Activated CD4-positive, alpha-beta T cell treated with anti-CD3 and anti-CD28 coated beads, Interleukin-2, amount 10 ng/mL, durations not matched to agents 7 days and 5 days (primary cell): ENCODE data around the gene RNF14. TPM values are rescaled to one million over a fixed set of nuclear protein-coding genes. Genes with fewer than 3 reads are reported as not detected.
A peak's percentile ranks its signal among the peaks of the same experiment; 100 is the strongest.

Experiments used
- CTCF ChIA-PET: fragments of 350-600 bp; sonication (Branson Sonifier 250); formaldehyde crosslinking; loops from one replicate; lab custom pipeline; 2021; ENCODE audit warnings: antibody characterized with exemption; lab: Charles Lee
- POLR2A ChIA-PET: fragments of 350-600 bp; sonication (Branson Sonifier 250); formaldehyde crosslinking; loops from one replicate; lab custom pipeline; 2021; ENCODE audit warnings: antibody characterized with exemption; lab: Charles Lee
- DNase-seq: peaks from one replicate; pipeline ENCODE4 v3.0.0-alpha.2; 2020
- H3K27ac Mint-ChIP-seq: one replicate; pipeline ENCODE4 v1.8.0; 2021; ENCODE audit warnings: mild to moderate bottlenecking, moderate library complexity, mixed read lengths
- H3K27me3 Mint-ChIP-seq: one replicate; pipeline ENCODE4 v1.8.0; 2021; ENCODE audit warnings: mixed read lengths
- H3K36me3 Mint-ChIP-seq: one replicate; pipeline ENCODE4 v1.8.0; 2021; ENCODE audit warnings: low read depth, mixed read lengths
- H3K4me1 Mint-ChIP-seq: one replicate; pipeline ENCODE4 v1.8.0; 2021; ENCODE audit warnings: mixed read lengths
- H3K4me3 Mint-ChIP-seq: one replicate; pipeline ENCODE4 v1.8.0; 2021; ENCODE audit warnings: mild to moderate bottlenecking, moderate library complexity, mixed read lengths
- H3K9me3 Mint-ChIP-seq: one replicate; pipeline ENCODE4 v1.8.0; 2021; ENCODE audit warnings: mixed read lengths
- total RNA-seq, 2 experiments: library from RNA; stranded (reverse); gene quantifications; one replicate each; pipeline ENCODE4 v1.2.3, GENCODE V29; 2021

RNF14 gene
- total RNA-seq, 2 experiments from 2014 or later, result 28.8 to 33.7 TPM

DNA sequence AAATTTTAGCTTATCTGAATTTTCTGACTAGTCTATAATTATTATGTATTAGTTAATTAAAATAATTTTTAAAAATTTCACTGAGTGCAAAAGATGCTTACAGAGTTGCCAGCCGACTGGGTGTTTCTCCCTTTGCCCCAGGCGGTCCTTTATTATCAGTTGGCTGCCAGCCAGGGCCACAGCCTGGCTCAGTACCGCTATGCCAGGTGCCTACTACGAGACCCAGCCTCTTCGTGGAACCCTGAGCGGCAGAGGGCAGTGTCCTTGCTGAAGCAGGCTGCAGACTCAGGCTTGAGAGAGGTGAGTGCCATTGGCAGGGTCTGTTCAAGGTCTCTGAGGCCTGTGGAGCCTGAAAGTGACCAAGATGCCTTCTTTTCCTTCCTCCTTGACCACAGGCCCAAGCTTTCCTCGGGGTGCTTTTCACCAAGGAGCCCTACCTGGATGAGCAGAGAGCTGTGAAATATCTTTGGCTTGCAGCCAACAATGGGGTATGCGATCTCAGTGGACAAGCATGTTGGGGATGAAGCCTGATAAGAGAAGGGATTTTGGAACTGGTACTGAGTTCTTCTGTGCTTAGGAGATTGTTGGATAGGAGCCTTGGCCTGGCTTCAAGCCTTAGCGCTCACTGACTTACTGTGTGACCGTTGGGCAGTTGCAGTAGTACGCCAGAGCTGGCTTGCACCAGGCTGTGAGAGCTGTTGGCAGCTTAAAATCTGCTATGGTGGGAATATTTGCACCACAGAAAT is 34.6 kb upstream of the RNF14 start:
- Mint-ChIP-seq H3K27me3 (no peaks in the 10 kb centered on the region), H3K27ac (no peak overlapping the region), H3K4me3 (no peak overlapping the region), H3K36me3 (peaks cover 38% of the 10 kb centered on the region), H3K9me3 (no peaks in the 10 kb centered on the region), H3K4me1 (no peaks in the 10 kb centered on the region)
- CTCF ChIA-PET, result interaction anchor here (1.2 to 1.8 kb wide), 2 partner anchors 10 to 26 kb away, joined by 3 to 6 read pairs; partner anchors contain the start of gene DELE1
- POLR2A ChIA-PET, result no interaction called here
- DNase-seq, result no peak

DNA sequence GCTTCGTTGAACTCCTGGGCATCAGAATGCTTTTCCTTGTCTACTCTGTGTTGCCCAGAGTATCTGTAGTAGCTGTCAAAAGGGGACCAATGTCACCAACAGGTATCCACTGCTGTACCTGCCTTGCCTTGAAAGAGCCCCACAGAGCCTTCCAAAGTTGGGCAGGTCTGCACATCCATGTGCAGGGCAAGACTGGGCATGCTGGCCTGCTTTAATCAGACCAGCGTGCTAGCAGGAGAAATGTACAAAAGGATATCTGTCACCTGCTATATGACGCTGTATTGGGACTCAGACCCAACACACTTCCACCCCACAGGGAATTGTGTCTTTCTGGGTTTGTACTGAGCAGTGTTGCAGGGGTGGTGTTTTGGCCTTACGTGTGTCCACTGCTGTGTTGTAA is 33.4 kb upstream of the RNF14 start:
- H3K27ac Mint-ChIP-seq, result no peak overlapping the region
- H3K4me3 Mint-ChIP-seq, result no peak overlapping the region
- CTCF ChIA-PET, result no interaction called here
- POLR2A ChIA-PET, result no interaction called here
- no peaks in the 10 kb centered on the region for H3K27me3 Mint-ChIP-seq
- H3K9me3 Mint-ChIP-seq, result no peaks in the 10 kb centered on the region
- H3K4me1 Mint-ChIP-seq, result peaks cover 3% of the 10 kb centered on the region
- DNase-seq, result no peak
- peaks cover 44% of the 10 kb centered on the region for H3K36me3 Mint-ChIP-seq

DNA sequence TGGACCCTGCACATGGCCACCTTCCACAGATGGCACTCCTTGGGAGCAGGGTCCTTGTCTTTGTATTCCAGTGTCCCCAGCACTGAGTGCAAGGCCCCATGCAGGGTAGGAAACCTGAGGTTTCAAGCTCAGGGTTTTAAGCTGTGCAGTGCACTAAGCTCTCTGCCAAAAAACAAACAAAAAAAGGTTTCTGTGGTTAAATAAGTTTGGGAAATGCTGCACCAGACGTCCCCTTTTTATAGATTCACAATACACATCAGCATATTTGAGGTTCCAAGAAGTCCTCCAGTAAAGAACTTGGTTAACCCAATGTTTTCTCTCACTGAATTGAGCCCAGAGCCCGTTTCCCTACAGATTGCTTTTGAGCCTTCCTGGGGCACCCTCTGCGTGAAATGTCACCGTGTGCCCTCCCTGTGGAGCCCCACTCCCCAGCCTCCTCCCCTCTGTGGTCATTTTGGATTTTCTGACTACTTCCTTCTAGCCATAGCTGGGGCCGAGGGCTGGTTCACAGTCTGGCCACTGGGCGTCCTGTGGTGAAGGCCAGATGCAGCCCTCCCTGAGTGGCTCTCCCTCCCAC is 28.1 kb upstream of the RNF14 start:
- H3K4me3 Mint-ChIP-seq, result no peak overlapping the region
- no peaks in the 10 kb centered on the region for H3K9me3 Mint-ChIP-seq
- ChIA-PET CTCF (interaction anchor here (0.6 to 11.2 kb wide), 9 partner anchors 10 to 249 kb away, joined by 3 to 93 read pairs (median 5); partner anchors contain the start of genes DELE1, PCDH12 and RNF14), POLR2A (no interaction called here)
- DNase-seq, result no peak
- no peaks in the 10 kb centered on the region for H3K27me3 Mint-ChIP-seq
- H3K4me1 Mint-ChIP-seq, result peaks cover 12% of the 10 kb centered on the region
- H3K36me3 Mint-ChIP-seq, result peaks cover 18% of the 10 kb centered on the region
- H3K27ac Mint-ChIP-seq, result peak overlapping the region; percentile 66

DNA sequence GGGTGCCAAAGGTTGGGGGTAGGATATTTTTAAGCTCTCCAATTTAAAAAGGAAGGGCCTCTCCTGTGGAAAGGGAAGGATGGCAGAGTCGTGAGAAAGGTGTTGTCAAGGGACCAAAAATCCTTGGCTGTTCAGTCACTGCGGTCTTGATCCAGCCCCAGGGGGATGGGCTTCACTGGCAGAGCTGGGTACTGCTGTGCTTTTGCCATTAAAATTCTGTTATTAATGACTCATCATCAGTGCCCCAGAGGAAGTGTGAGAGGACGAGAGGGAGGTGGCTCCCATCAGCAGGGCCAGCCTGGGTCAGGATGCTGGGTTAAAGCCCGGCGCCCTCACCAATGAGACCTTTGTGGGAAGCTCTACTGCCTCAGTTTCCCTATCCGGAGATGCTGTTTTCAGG is 27.6 kb upstream of the RNF14 start:
- Mint-ChIP-seq H3K27me3 (no peaks in the 10 kb centered on the region), H3K4me1 (peaks cover 12% of the 10 kb centered on the region), H3K36me3 (peaks cover 15% of the 10 kb centered on the region), H3K9me3 (no peaks in the 10 kb centered on the region), H3K27ac (no peak overlapping the region), H3K4me3 (no peak overlapping the region)
- CTCF ChIA-PET, result interaction anchor here (1.1 to 11.2 kb wide), 7 partner anchors 10 to 250 kb away, joined by 3 to 93 read pairs (median 6); partner anchors contain the start of genes DELE1, PCDH12 and RNF14
- no peak for DNase-seq
- POLR2A ChIA-PET, result no interaction called here

DNA sequence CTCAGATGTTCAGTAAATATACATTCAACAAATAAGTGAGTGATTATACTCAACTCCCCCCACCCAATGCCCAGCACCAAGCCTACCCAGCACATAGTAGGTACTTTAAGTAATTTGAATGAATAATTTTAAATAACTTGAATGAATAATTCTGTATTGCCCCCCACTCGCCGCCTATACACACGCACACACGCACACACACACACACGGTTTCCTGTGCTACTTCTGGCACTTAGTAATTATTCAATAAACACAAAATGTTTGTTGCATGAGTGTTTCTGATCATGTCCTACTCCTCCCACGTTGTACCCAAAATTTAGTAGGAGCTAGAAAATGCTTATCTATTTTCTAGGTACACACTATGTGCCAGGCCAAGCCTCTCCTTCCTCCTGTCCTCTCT is 27.1 kb upstream of the RNF14 start:
- POLR2A ChIA-PET, result no interaction called here
- CTCF ChIA-PET, result interaction anchor here (0.6 to 11.2 kb wide), 9 partner anchors 9 to 275 kb away, joined by 3 to 93 read pairs (median 5); partner anchors contain the start of genes DELE1, PCDH12 and RNF14
- no peak overlapping the region for H3K4me3 Mint-ChIP-seq
- no peaks in the 10 kb centered on the region for H3K27me3 Mint-ChIP-seq
- DNase-seq, result no peak
- peaks cover 12% of the 10 kb centered on the region for H3K4me1 Mint-ChIP-seq
- H3K27ac Mint-ChIP-seq, result peak overlapping the region; percentile 16
- peaks cover 15% of the 10 kb centered on the region for H3K36me3 Mint-ChIP-seq
- no peaks in the 10 kb centered on the region for H3K9me3 Mint-ChIP-seq

DNA sequence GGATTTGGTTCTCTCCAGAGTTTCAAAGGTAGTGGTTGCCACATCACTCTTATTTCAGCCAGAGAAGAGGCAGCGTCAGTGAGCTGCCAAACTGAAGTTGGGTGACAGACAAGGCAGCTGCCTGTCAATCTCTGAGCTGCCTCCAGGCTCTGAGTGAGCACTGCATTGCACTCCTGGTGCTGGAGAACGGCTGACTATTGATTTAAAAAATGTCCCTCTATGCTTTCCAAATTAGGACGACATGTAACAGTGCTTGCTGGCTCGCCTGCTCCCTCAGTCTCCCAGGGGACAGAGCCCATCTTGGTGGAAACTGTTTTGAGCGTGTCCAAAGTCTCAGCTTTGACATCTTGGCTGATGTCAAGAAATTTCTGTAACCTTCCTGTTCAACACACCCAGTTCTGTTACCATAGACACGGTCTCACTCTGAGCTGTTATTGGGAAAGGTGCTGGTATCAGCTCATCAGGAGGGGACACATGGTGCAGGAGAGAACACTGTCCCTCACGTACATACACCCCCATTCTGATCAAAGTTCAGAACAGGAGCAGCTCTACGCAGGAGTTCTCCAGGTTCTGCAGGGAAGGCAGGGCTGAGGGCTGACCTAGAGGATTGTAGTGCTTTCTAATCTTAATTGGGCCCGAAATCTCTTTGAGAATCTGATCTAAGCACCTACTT is 26.6 kb upstream of the RNF14 start:
- ChIA-PET CTCF (interaction anchor here (0.6 to 11.2 kb wide), 4 partner anchors 12 to 275 kb away, joined by 3 to 93 read pairs (median 6); partner anchors contain the start of gene PCDH12), POLR2A (no interaction called here)
- DNase-seq, result no peak
- Mint-ChIP-seq H3K4me1 (peaks cover 12% of the 10 kb centered on the region), H3K9me3 (no peaks in the 10 kb centered on the region), H3K36me3 (peaks cover 13% of the 10 kb centered on the region), H3K27ac (peak overlapping the region; percentile 16), H3K4me3 (no peak overlapping the region), H3K27me3 (no peaks in the 10 kb centered on the region)

DNA sequence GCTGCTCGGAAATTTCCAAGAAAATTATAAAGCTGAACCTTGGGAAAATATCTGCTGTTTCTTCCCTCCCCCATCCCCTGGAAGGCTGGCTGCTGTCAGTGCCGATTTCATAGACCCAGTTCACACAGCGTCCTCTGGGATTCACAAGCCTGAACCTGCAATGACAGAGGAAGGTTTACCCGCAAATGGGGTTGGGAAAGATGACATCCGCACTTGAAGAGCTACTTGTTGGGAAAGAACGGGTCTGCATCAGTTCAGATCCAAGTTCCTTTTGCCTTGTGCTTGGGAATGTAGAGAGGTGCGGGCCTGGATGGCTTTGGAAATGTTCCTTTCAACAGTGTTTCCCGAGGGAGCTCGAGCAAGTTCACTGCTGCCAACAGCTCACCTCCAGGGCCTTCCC is 24.8 kb upstream of the RNF14 start:
- H3K4me3 Mint-ChIP-seq, result no peak overlapping the region
- ChIA-PET CTCF (interaction anchor here (0.9 to 11.2 kb wide), 3 partner anchors 12 to 261 kb away, joined by 3 to 93 read pairs (median 4); partner anchors contain the start of gene PCDH12), POLR2A (no interaction called here)
- peaks cover 7% of the 10 kb centered on the region for H3K36me3 Mint-ChIP-seq
- peaks cover 12% of the 10 kb centered on the region for H3K4me1 Mint-ChIP-seq
- no peaks in the 10 kb centered on the region for H3K27me3 Mint-ChIP-seq
- no peaks in the 10 kb centered on the region for H3K9me3 Mint-ChIP-seq
- no peak for DNase-seq
- no peak overlapping the region for H3K27ac Mint-ChIP-seq

DNA sequence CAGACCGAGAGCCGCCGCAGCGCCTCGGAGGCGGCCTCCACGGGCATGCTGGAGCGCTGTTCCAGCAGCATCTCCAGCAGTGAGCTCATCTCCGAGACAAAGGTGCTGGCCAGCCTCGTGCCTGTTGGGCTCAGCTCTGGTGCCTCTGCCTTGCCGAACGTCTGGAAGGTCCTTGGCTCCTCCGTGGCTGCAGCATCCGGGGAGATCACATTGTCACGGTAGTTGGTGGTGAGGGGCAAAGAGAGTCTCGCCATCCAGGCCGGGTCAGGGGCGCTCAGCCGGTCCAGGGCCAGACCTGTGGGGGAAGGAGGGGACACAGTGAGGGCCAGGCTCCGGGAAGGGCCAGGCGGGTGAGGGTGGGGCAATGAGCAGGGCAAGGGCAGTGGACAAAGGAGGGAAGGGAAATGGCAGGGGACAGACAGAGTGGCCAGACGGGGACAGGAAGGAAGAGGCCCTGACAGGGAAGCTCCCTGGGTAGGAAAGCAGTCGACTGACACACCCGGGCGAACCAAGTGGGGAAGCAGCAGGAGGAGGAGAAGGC is 23.3 kb upstream of the RNF14 start:
- H3K9me3 Mint-ChIP-seq, result no peaks in the 10 kb centered on the region
- no peak overlapping the region for H3K27ac Mint-ChIP-seq
- peaks cover 13% of the 10 kb centered on the region for H3K4me1 Mint-ChIP-seq
- H3K27me3 Mint-ChIP-seq, result no peaks in the 10 kb centered on the region
- DNase-seq, result no peak
- no peaks in the 10 kb centered on the region for H3K36me3 Mint-ChIP-seq
- POLR2A ChIA-PET, result no interaction called here
- CTCF ChIA-PET, result interaction anchor here (1.1 to 11.2 kb wide), 4 partner anchors 13 to 193 kb away, joined by 3 to 93 read pairs (median 8); partner anchors contain the start of genes PCDH12 and RNF14
- no peak overlapping the region for H3K4me3 Mint-ChIP-seq

DNA sequence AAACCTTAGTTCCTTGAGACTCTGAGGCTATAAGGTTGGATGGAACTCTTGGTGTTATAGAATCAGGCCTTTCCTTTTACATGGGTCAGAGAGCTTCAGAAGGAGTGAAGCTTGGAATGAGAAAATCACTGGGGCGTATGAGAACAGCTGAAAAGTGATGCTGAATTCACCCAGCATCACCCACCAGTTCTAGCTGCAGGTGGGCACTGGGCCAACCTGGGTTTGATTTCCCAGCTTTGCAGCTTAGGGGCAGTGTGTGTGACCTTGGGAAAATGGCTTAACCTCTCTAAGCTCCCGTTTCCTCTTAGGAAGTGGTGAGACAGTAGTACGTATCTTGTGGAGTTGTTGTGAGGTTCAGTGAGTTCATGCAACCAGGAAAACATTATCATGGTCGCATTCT is 21.6 kb upstream of the RNF14 start:
- POLR2A ChIA-PET, result no interaction called here
- Mint-ChIP-seq H3K27me3 (no peaks in the 10 kb centered on the region), H3K27ac (no peak overlapping the region), H3K9me3 (no peaks in the 10 kb centered on the region), H3K4me1 (peaks cover 21% of the 10 kb centered on the region), H3K36me3 (no peaks in the 10 kb centered on the region), H3K4me3 (no peak overlapping the region)
- no peak for DNase-seq
- CTCF ChIA-PET, result interaction anchor here (1.0 to 11.2 kb wide), 5 partner anchors 8 to 255 kb away, joined by 3 to 93 read pairs (median 5); partner anchors contain the start of genes PCDH1, PCDH12 and RNF14

DNA sequence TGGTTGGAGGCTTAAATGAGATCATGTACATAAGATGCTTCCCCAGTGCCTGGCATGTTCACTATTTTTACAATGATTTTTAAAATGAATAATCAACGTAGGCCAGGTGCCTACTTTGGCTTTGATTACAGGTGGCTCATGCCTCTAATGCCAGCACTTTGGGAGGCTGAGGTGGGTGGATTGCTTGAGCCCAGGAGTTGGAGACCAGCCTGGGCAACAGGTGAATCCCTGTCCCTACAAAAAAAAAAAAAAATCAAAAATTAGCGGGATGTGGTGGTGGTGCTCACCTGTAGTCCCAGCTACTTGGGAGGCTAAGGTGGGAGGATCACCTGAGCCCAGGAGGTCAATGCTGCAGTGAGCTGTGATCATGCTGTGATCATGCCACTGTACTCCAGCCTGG is 20.1 kb upstream of the RNF14 start:
- no peaks in the 10 kb centered on the region for H3K9me3 Mint-ChIP-seq
- no peaks in the 10 kb centered on the region for H3K27me3 Mint-ChIP-seq
- no peak overlapping the region for H3K27ac Mint-ChIP-seq
- no peak for DNase-seq
- POLR2A ChIA-PET, result no interaction called here
- no peak overlapping the region for H3K4me3 Mint-ChIP-seq
- CTCF ChIA-PET, result interaction anchor here (0.6 to 11.2 kb wide), 3 partner anchors 10 to 76 kb away, joined by 3 to 93 read pairs (median 4); partner anchors contain the start of gene PCDH12
- peaks cover 22% of the 10 kb centered on the region for H3K4me1 Mint-ChIP-seq
- no peaks in the 10 kb centered on the region for H3K36me3 Mint-ChIP-seq

DNA sequence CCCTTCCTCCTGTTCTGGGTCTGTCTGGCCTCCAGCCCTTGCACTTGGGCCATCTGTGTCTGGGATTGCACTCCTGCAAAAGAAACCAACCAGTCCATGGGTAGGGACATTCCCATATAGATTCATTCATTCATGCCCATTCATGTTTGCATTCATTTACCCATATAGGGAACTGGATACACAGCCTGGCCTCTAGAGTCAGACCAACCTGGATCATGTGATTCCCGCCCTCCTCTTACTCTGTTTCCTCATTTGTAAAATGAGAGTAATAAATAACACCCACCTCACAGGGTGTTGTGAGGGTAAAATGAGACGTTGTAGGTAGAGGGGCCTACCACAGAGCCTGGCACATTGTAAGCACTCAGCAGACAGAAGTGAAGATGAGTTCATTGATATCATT is 19.4 kb upstream of the RNF14 start:
- Mint-ChIP-seq H3K27ac (no peak overlapping the region), H3K36me3 (no peaks in the 10 kb centered on the region), H3K9me3 (no peaks in the 10 kb centered on the region), H3K27me3 (no peaks in the 10 kb centered on the region), H3K4me1 (peaks cover 27% of the 10 kb centered on the region), H3K4me3 (no peak overlapping the region)
- ChIA-PET POLR2A (no interaction called here), CTCF (interaction anchor here (0.6 to 3.2 kb wide), 2 partner anchors 11 to 75 kb away, joined by 4 to 21 read pairs; no protein-coding TSS in a partner anchor)
- DNase-seq, result no peak
